AG09319 (cell line): ENCODE measurements around the gene PLA2G5.
"Not testable (repeated sequence)": the region's sequence is repeated elsewhere in the genome, so short reads cannot be mapped to it uniquely, and the experiment has no call there.

Experiments
- DNase-seq: peaks from one replicate; pipeline ENCODE4 v3.0.0-alpha.2; 2010; ENCODE audit warnings: low read depth; ENCODE audit errors: extremely low read depth
- TF ChIP-seq, protein P1 (sequence below): IDR thresholded peaks from 2 replicates; pipeline ENCODE4 v1.5.1; 2011; ENCODE audit warnings: low read depth, mild to moderate bottlenecking, inconsistent platforms, low read length, moderate library complexity

The PLA2G5 gene

DNA sequence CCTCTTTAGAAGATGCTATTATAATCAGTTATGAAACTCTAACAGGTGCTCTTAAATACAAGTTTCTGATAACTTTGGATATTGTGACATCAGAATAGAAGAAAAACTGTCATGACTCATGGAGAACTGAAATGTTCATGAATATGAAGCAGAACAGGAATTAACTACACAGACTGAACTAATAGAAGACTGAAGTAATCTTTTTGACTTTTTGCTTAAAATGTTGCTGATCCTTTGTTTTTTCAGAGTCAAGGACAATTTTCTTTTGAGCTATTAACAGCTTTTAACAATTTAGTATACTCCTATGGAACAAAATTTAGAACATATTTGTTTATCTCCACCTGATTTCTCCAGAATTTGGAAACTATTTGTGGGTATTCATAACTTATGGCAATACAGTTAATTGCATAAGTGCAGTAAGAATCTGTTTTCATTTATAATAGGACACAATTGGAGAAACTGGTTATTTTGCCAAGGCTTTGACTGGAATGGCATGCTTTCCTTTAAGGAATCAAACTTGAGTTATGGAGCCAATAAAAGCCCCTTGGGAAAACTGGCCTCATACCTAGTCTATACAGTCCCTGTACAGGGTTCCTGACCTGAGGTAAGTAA is 18.7 kb upstream of the PLA2G5 start:
- DNase-seq = no peak
- TF ChIP-seq, protein P1, sequence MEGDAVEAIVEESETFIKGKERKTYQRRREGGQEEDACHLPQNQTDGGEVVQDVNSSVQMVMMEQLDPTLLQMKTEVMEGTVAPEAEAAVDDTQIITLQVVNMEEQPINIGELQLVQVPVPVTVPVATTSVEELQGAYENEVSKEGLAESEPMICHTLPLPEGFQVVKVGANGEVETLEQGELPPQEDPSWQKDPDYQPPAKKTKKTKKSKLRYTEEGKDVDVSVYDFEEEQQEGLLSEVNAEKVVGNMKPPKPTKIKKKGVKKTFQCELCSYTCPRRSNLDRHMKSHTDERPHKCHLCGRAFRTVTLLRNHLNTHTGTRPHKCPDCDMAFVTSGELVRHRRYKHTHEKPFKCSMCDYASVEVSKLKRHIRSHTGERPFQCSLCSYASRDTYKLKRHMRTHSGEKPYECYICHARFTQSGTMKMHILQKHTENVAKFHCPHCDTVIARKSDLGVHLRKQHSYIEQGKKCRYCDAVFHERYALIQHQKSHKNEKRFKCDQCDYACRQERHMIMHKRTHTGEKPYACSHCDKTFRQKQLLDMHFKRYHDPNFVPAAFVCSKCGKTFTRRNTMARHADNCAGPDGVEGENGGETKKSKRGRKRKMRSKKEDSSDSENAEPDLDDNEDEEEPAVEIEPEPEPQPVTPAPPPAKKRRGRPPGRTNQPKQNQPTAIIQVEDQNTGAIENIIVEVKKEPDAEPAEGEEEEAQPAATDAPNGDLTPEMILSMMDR = no peak

DNA sequence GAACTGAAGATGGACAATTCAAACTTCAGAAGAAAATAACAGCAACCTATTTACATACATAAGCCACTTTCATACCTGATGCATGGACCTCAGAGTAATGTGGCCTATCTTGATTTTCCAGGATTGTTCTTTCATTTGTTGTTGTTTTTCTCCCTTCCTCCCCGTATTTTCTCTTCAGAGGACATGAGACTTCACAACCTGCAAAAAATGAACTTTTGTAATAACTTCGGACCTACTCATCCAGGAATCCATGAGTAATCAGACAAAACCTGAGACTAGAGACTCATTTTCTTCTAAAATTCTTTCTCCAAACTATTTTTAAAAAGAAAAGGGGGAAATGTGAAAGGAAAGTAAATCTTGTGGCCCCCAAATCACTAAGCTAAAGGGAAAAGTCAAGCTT is 17.6 kb upstream of the PLA2G5 start:
- TF ChIP-seq, protein P1 = no peak
- no peak for DNase-seq

DNA sequence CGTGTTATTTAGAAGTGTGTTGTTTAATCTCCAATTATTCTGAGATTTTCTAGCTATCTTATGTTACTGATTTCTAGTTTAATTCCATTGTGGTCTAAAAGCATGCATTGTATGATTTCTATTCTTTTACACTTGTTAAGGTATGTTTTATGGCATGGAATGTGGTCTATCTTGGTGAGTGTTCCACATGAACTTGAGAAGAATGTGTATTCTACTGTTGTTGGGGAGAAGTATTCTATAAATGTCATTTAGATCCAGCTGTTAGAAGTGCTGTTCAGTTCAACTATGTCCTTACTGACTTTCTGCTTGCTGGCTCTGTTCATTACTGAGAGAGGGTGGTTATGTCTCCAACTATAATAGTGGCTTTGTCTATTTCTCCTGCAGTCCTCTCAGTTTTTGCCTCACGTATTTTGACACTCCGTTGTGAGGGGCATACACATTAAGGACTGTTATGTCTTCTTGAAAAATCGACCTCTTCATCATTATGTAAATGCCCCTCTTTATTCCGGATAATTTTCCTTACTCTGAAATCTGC is 12.0 kb upstream of the PLA2G5 start:
- DNase-seq = no peak
- TF ChIP-seq, protein P1 = no peak

DNA sequence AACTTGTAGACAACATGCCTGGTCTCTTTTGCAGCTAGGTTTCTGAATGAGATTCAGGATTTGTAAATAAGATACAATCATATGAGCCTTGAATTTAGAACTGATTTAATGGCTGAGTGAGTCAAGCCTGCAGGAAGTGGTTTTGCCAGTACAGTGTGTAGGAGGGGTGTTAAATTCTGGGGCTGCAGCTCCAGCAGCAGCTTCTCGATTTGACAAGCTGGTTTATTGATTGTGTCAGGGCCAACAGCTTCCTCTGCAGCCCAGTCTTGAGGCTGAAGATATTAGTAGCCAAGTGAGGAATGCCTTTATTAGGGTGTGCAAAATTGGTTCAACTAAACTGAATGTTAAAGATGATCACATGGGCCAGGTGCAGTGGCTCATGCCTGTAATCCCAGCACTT is 11.5 kb upstream of the PLA2G5 start:
- TF ChIP-seq, protein P1 = no peak
- DNase-seq = no peak

DNA sequence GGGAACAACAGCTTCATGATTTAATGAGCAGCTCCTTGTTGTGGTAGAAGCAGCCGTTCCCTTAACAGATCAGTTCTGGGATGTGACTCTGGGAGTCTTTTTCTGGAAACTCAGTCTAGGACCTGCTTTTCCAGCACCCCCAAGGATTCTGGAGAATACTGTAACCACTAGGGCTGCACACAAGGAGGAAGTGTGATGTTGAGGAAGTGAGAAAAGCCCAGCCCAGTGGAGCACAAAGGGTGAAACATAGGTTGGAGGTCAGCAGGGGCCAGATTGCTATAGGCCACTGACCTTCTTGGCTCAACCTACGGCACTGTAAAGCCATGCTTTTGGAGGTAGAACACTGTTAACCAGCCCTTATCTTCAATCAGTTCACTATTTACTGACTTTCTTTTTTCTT is 10.1 kb upstream of the PLA2G5 start:
- TF ChIP-seq, protein P1 = no peak
- DNase-seq = no peak

DNA sequence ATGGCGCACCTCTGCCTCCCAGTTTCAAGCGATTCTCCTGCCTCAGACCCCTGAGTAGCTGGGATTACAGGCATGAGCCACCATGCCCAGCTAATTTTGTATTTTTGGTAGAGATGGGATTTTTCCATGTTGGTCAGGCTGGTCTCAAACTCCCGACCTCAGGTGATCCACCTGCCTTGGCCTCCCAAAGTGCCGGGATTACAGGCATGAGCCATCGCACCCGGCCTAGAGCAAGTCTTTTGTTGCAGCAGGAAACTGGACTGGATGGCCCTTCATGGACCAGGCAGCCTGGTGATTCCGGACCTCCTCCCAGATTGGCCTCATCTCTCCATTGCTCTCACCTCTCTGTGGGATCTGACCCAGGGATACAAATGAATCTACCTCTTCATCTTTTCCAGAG is 9.2 kb upstream of the PLA2G5 start:
- not testable (repeated sequence) for DNase-seq

DNA sequence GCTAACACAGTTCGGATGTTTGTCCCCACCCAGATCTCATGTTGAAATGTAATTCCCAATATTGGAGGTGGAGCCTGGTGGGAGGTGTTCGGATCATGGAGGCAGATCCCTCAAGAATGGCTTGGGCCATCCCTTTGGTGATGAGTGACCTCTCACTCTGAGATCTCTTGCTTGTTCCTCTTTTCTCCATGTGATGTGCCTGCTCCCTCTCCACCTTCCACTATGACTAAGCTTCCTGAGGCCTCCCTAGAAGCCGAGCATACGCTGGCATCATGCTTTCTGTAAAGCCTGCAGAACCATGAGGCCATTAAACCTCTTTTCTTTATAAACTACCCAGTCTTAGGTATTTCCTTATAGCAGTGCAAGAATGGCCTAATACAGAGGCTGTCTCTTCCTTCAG is 8.1 kb upstream of the PLA2G5 start:
- TF ChIP-seq, protein P1 = no peak
- DNase-seq = no peak

DNA sequence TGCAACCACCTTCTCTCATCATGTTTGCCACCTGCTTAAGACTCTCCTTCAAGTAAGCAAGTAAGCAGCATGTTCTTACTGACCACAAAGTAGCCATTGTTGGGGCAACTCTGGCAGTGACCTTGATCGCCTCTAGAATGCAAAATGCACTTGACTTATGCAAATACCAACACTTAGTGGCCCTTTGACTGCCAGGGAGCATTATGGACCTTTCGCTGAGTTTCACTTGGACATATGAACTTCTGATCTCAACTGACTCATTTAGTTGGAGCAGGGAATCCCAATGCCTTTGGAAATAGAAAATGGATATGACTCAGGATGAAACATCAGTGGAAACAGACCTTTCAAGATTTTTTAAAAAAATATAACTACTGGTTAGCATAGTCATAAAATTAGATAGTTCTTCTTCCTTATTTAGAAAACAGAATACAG is 6.1 kb upstream of the PLA2G5 start:
- DNase-seq = no peak
- TF ChIP-seq, protein P1 = no peak
